ENCODE data around the gene REEP1.
"Not testable (repeated sequence)": the region's sequence is repeated elsewhere in the genome, so short reads cannot be mapped to it uniquely, and the experiment has no call there.

The REEP1 gene

DNA sequence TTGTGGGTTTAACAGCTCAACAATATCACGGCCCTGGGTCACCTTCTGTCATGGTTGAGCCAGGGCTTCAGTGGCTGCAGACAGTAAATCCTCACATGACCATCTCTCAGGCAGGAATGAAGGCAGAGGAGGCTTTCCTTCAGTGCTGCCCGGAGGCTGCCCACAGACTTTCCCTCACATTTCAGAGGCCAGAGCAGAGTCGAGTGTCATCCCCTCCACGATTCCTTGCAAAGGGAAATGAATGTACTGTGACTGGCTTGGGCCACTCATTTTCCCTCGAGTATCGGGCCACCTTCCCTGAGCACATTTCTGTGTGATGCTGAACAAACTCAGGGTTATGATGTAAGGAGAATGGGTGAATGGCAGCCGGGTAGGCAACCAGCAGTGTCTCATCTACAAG is 10.0 kb upstream of the REEP1 start:
- in situ Hi-C loops (cut with HindIII; ENCODE audit: low sequenced_read_pairs) = no loop called here

DNA sequence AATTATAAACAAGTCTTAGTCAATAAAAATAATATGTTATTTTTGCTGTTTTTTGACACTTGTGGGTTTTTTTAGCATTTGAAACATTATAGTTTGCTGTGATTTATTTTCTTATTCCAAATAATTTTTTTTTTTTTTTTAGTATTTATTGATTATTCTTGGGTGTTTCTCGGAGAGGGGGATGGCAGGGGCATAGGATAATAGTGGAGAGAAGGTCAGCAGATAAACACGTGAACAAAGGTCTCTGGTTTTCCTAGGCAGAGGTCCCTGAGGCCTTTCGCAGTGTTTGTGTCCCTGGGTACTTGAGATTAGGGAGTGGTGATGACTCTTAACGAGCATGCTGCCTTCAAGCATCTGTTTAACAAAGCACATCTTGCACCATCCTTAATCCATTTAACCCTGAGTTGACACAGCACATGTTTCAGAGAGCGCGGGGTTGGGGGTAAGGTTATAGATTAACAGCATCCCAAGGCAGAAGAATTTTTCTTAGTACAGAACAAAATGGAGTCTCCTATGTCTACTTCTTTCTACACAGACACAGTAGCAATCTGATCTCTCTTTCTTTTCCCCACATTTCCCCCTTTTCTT is 8.5 kb upstream of the REEP1 start:
- in situ Hi-C loops (cut with HindIII; ENCODE audit: low sequenced_read_pairs) = not testable (repeated sequence)

DNA sequence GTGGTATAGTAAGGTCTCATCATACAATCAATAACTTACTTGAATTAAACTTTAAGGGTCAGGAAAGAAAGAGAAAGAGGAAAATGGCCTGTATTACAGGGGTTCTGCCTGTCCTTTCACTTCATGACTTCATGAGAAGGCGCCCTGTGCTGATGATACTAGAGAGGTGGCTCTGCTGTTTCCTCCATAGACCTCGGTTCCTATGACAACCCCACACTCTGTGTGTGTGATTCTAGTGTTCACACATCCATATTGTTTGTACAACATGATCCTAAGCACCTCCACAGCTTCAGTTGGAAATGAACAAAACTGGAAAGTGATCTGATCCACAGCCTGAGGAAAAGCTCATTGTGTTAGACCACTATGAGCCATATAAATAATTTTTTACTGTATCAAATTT is 7.0 kb upstream of the REEP1 start:
- in situ Hi-C loops (cut with HindIII; ENCODE audit: low sequenced_read_pairs) = no loop called here

DNA sequence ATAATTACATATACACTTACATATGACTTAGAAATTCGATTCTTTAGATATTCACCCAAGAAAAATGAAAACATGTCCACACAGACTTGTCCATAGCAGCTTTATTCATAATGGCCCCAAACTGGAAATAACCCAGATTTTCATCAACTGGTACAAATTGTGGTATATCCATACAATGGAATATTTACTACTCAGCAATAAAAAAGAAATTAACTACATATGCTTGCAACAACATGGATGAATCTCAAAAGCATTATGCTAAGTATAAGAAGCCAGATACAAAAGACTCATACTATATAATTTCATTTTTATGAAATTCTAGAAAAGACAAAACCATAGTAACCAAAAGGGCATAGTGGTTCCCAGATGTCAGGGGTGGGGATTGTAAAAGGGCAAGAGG is 5.1 kb upstream of the REEP1 start:
- in situ Hi-C loops (cut with HindIII; ENCODE audit: low sequenced_read_pairs) = no loop called here

DNA sequence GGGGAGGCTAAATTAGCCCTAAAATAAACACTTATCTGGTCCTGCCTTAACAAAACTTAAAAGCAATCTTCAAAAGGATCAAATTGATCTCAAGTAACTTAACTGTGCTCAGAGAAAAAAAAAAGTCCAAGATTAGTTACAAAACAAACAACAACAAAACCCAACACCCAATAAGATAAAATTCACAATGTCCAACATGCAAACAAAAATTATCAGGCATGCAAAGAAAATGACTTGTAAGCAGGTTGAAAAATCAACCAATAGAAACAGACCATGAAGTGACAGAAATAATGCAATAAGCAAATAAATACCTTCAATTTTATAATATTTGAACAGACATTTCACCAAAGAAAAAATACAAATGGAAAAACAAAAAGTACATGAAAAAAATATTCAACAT is 4.0 kb upstream of the REEP1 start:
- in situ Hi-C loops (cut with HindIII; ENCODE audit: low sequenced_read_pairs) = no loop called here

DNA sequence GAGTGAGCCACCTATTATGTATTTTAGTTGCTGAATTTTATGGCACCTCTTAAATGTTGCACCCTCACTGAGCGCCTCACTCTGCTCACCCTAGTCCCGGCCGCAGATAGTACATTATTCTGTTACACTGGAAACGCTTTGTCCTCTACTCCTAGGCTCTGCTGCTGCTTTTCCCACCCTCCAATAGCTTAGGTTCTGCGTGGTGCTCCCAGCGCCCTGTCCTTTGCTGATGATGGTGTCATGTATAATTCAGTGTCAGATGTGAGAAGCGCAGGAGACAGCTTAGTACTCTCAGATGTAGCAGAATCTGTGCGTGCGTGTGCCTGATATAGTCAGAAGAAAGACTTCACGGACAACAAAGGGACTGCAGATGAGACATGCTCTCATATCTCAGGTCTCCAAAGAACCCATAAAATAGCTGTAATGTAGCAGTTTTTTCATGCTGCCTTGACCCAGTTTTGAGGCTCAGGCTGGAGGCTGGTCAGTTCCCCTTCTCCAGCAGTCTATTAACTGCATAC is 1.4 kb upstream of the REEP1 start:
- in situ Hi-C loops (cut with HindIII; ENCODE audit: low sequenced_read_pairs) = no loop called here

DNA sequence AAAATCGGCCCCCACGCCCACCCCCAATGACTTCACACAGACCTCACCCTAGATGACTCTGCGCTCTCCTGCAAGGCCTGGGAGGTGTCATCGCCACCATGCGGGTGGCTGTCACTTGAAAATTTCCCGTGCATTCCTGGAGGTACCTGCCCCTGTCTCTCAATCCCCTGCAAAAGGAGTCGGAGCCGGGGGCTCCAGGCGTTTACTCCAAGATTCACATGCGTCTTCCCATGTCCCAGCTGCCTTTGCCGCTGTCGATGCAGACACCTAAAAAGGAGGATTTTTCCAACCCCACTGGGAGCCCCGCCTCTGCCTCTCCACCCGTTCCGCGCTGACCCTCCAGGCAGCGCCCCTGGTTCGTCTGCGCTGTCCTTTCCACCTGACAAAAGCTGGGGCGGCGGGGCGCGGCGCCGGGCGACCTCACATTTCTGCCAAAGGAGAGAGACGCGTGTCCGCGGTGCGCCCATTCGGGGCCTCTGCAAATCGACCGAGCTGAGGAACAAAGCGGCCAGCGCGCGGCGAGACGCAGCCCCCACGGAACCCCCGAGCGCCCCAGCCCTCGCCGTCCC is 667 bp downstream of the REEP1 start:
- in situ Hi-C loops (cut with HindIII; ENCODE audit: low sequenced_read_pairs) = no loop called here

DNA sequence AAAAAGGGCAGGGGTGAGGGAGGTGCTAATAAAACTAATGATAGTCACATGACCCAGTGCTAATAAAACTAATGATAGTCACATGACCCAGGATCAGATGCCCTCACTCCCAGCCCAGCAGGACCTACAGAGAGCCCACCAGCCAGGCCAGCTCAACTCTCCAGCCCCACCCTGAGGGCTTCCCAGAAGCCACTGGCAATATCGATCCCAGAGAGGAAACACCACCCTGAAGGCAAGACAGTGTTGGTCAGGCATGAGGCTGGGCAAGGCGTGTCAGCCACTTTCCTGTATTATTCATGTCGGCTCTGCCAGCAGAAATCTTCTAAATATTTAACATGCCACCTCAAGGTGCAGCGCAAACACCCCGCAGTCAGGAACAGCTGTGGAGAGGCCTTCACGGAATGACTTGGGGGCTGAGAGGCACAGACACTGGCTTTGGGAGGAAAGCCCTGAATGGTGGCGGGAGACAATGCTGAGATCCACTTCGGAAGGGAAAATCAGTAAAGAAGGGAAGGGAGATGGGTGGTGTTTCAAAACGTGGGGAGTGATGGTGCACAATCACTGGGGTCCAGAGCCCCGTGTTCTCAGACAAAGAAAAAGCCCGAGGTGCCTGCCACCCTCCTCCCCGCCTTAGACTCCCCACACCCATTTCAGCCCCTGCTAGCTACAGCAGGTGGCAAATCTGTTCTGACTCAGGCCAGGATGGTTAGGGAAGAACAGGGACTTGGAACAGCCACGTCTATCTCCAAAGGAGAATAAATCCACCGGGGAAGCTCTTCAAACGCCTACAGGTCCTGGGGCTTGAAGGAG is 1.4 kb downstream of the REEP1 start:
- in situ Hi-C loops (cut with HindIII; ENCODE audit: low sequenced_read_pairs) = no loop called here

DNA sequence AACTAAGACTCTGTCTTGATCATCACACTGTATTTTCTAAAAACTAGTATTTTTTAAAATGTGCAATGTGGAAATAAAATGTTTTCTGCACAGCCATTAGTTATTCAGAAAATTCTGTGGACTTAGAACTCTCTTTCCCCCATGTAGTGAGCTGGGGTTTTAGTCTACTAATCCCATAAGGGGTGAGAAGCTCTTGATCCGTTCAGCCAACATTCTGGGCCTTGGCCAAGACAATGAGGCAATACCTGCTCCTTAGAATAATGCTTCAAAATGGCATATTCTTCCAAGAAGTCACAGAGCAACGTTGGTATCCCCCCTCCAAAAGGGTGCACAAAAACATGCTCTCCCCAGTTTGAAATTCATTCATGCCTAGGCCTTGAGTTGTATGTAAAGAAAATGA is 4.0 kb downstream of the REEP1 start:
- in situ Hi-C loops (cut with HindIII; ENCODE audit: low sequenced_read_pairs) = no loop called here

DNA sequence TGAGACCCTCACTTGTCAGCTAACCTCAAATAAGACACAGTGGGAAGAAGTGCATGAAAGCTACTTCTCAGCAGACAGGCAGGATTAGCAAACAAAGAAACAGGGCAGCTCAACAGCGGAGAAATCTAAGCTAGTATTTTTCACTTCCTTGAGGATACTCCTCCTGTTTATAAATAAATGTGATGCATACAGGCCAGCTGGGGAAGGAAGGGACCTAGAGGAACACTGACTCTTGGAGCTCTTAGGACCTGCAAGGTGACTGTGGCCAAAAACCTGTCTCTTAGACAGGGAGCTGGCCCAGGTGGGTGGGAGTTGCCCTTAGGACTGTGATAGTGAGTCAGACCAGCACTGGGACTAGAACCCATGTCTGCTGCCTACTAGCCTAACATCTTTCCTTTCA is 4.8 kb downstream of the REEP1 start:
- in situ Hi-C loops (cut with HindIII; ENCODE audit: low sequenced_read_pairs) = no loop called here

DNA sequence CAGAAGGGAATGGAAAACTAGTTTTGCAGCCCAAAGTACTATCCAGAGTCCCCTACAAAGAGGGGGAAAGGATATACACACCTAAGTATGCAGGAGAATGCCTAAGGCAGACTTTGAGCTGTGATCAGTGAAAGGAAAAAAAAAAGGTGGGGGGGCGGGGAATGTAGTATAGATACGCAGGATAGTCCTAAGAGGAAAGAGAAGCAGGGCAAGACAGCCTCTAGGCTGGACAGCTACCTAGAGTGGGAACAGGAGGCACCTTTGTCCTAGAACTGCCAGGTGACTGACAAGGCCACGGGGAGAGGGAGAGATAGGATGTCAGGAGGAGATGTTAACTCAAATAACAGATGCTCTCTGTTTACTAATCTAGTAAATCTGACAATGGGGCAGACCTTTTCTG is 6.0 kb downstream of the REEP1 start:
- in situ Hi-C loops (cut with HindIII; ENCODE audit: low sequenced_read_pairs) = no loop called here

DNA sequence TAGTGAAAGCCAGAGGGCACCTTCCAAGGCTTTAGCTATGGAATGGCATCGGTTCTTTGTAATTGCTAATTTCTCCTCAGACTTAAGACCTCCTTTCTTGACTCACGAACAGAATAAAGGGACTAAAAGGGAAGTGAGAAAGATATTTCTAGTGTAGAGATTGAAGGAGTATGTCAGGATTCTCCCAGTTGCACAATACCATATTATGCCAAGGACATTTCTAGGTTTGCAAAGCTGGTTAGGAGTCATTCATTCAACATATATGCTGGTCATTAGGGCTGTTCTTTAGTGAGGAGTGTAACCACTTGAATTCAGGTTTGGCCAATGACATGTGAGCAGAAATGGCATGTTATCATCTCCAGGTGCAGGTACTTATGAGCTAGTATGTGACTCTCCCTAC is 7.4 kb downstream of the REEP1 start:
- in situ Hi-C loops (cut with HindIII; ENCODE audit: low sequenced_read_pairs) = no loop called here

DNA sequence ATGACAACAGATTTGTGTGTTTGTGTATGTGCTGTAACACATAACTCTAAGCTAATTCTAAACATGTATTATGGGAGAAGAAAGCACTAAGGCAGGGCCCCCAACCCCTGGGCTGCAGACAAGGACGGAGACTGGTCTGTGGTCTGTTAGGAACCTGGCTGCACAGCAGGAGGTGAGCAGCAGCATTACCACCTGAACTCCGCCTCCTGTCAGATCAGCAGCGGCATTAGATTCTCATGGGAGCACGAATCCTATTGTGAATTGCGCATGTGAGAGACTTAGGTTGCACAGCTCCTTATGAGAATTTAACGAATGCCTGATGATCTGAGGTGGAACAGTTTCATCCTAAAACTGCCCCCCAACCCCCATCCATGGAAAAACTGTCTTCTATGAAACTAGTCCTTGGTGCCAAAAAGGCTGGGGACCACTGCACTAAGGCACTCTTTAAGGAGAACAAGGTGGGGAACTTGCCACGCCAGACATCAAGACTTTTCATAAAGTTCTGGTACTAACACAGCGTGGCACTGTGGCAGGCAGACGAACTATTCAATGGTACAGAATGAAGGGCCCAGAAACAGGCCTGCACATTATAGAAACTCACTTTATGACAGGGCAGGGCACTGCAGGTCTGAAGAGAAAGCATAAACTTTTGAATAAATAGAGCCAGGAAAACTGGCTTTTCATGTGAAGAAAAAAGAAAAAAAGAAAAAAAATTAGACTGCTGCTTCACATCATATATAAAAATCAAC is 14.0 kb downstream of the REEP1 start:
- in situ Hi-C loops (cut with HindIII; ENCODE audit: low sequenced_read_pairs) = no loop called here

DNA sequence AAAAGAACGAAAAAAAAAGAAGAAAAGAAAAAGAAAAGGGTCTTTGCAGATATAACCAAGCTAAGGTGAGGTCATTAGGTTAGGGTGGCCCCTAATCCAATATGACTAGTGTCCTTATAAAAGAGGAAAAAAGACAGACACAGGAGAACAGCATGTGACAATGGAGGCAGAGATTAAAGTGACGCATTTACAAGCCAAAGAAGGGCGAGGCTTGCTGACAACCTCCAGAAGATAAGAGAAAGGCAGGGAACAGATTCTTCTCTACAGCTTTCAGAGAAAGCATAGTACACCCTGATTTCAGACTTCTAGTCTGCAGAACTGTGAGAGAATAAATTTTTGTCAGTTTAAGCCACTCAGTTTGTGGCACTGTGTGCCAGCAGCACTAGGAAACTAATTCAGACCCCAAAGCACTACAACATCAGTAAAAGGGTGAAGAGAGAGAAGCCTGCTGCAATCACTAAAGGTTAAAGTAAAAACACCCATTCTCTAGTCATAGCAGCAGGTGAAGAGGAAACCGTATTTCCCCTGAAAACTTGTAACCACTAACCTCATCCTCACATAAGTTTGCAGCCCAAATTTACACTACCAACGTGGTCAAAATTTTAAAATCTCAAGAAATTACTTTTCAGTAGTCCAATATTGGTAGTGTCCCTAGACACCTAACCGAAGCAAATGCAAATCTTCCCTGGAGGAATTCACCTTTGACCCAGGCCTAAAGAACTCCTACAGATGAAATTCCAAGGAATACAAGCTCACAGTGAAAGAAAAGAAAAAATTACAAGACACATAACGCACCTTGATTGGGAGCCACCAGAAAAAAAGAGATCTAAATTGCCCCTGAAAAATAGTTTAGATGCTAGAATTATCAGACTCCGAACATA is 17.5 kb downstream of the REEP1 start:
- in situ Hi-C loops (cut with HindIII; ENCODE audit: low sequenced_read_pairs) = no loop called here

DNA sequence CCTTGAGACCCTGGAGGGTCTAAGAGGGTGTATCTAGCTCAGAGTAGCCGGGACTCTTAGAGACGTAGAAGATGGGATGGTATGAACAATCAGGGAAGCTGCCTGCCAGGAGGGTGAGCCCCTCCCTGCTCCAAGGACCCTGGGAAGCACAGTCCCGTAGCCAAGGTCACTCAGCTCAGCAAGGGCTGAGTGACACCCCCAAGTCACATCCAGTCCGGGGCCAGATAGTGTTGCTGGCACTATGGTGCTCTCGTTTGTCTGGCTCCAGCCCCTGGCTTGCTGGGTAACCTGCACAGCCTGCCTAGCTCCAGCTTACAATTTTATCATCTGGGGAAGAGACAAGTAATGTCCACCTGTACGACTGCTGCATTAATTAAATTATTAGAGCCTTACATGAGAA is 22.3 kb downstream of the REEP1 start:
- in situ Hi-C loops (cut with HindIII; ENCODE audit: low sequenced_read_pairs) = no loop called here

DNA sequence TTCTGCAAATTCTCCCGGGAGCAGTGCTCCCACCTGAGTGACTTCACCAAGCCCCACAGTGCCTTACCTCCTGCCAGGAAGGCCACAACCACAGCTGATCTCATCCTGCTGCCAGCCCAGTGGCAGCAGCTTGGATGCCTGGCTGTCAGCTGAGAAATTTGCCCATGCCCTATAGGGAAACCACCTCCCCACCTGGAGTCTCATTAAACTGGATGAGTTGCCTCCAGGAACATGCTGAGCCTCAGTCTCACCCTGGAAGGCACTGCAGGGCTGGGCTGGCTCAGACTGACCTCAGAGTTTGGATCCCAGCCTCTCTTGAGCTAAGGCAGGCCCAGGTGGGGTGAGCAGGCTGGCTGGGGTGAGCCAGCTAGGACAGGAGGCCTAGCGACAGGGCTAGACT is 23.3 kb downstream of the REEP1 start:
- in situ Hi-C loops (cut with HindIII; ENCODE audit: low sequenced_read_pairs) = no loop called here

DNA sequence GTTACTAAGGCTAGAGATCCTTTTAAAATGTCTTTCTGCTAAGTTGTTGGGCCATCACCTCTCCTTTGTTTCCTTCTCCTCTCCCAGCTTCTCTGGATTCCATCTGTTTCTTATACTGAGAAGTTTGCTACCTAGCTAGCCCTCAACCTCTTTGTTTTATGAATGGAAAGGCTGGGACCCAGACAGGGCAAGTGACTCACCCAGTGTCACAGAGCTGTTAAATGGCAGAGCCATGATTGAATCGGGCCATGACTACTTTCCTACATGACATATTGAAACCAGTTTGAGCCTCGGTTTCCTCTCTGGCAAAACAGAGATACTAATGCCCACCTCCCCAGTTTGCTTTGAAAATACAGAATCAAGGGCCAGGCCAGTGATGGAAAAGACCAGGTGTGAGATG is 24.1 kb downstream of the REEP1 start:
- in situ Hi-C loops (cut with HindIII; ENCODE audit: low sequenced_read_pairs) = no loop called here

DNA sequence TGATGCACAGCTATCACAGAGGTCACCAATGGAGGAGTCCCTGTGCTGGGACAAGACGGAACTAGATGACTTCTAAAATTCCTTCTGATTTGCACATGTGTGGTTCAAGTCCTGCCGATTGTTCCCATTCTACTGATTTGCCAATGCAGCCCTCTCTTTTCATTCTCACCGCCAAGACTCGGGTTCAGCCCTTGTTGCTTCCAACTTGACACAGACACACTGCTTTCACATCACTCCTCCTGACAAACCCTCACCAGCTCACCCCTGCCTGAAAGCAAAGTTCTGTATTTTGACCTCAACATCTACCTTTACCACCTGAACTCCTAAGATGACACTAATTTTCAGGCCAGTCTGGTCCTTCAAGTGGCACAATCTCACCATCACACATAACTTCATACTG is 25.5 kb downstream of the REEP1 start:
- in situ Hi-C loops (cut with HindIII; ENCODE audit: low sequenced_read_pairs) = no loop called here

DNA sequence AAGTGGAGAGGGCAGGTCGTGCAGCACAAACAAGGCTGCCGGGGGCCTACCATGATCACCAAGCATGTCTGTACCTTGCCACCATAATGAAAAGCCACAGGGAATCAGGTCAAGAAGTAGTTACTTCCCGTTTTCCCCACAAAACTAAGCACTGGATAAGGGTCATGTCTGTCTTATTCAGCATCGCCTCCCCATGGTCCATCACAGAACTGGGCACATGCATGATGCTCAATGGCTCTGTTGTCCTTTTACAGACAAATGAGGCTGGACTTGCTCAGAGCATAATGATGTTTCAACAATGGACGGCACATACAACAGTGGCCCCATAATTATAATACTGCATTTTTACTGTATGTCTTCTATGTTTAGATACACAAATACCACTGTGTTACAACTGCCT is 27.5 kb downstream of the REEP1 start:
- in situ Hi-C loops (cut with HindIII; ENCODE audit: low sequenced_read_pairs) = no loop called here

DNA sequence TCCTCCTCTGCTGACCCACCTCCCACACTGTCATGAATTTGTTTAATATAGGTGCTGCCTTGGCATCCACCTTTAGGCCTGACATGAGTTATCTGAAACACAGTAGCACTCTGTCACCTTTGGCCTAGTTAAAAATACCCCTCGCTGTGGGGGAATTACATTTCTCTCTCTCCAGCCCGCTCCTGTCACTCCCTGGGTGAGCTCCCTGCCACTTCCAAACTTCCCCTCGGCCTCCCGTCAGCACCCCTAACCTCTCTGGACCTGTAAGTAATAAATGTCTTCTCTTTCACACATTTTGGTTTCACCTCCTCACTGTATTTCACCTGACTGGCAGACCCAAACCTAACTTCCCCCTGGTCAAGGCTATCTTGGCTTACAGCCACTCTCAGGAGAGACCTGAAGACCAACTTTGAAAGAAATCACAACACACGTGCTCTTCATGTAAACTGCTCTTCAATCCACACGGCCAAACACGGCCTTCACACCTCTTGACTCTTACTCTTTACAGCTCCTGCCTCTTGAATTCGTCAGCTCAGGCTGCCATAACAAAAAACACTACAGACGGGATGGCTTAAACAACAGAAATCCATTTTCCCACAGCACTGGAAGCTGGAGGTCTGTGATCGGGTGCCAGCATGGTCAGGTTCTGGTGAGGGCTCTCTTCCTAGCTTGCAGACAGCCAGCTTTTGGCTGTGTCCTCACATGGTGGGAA is 28.3 kb downstream of the REEP1 start:
- in situ Hi-C loops (cut with HindIII; ENCODE audit: low sequenced_read_pairs) = no loop called here

Data from DLD1 (cell line).